ENCODE data around the gene RAB5IF.
"Not testable (repeated sequence)": the region's sequence is repeated elsewhere in the genome, so short reads cannot be mapped to it uniquely, and the experiment has no call there.

Gene RAB5IF

DNA sequence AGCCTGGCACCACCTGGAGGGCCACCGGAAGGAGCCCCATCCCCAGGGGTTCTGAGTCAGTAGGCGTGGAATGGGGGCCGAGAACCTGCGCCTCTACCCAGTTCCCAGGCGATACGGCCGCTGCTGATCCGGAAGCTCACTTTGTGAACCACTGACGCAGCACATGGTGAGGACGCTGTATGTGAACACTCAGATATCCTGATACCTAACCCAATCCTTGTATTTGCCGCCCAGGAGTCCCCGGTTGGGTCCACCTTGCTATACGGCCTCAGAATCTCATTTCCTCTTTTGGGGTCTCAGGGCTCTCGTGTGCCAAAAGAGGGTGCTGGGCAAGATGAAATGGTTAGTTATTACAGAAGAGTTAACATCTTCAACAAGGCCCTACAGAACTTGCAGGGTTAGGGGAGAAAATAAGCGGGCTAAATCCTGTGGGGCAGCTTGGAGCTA, 604 bp upstream of the RAB5IF start:
- Histone ChIP-seq H3K9me3 (ENCODE audit: control insufficient read depth, insufficient read depth, low read length) (no peaks in the 10 kb centered on the region), H3K4me1 (ENCODE audit: insufficient read depth, low read length) (peaks cover 6% of the 10 kb centered on the region), H3K9ac (ENCODE audit: low read depth, low read length) (peak overlapping the region; percentile 40), H3K36me3 (ENCODE audit: insufficient read depth, low read length) (peaks cover 11% of the 10 kb centered on the region)

DNA sequence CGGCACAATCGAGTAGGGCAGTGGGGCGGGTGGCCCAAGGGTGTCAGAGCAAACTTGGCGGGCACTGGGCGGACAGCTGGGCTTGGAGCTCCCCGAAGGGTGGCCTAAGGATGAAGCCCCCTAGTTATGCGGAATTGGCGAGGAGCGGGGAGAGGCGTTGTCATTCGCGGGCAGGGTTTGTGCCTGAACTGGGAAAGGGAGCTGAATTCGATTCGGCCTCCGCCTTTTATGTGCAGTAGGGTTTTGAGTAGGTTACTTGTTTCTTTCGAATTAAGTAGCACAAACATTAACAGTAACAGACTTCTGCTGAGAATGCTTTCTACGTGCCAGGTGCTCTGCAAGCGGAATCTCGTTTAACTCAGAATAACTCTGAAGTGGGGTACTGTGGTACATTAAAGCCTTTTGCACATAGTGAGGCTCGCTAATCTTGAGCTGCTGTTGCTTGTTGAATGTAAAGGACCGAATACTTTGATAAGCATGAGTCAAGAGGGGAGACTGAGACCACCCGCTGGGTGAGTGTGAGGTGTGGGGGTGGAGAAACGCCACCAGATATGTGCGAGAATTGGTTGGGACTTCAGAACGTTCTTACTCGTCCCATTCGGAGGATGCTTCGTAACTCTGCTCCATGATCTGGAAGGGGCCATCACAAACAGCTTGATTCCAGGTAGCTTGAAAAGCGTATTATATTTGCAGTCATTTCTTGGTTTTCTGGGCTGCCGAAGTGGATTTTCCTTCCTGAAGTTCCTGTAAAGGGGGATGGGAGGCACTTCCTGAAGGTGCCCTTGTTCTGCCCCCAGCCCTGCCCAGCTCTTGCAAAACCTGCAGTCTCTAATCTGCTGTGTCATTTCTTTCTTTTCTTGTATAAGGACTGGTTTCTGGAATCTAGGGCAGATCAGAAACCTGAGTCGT, 833 bp downstream of the RAB5IF start:
- Histone ChIP-seq H3K9ac (ENCODE audit: low read depth, low read length) (peak overlapping the region; percentile 96), H3K9me3 (ENCODE audit: control insufficient read depth, insufficient read depth, low read length) (no peaks in the 10 kb centered on the region), H3K4me1 (ENCODE audit: insufficient read depth, low read length) (peaks cover 6% of the 10 kb centered on the region), H3K36me3 (ENCODE audit: insufficient read depth, low read length) (peaks cover 11% of the 10 kb centered on the region)

DNA sequence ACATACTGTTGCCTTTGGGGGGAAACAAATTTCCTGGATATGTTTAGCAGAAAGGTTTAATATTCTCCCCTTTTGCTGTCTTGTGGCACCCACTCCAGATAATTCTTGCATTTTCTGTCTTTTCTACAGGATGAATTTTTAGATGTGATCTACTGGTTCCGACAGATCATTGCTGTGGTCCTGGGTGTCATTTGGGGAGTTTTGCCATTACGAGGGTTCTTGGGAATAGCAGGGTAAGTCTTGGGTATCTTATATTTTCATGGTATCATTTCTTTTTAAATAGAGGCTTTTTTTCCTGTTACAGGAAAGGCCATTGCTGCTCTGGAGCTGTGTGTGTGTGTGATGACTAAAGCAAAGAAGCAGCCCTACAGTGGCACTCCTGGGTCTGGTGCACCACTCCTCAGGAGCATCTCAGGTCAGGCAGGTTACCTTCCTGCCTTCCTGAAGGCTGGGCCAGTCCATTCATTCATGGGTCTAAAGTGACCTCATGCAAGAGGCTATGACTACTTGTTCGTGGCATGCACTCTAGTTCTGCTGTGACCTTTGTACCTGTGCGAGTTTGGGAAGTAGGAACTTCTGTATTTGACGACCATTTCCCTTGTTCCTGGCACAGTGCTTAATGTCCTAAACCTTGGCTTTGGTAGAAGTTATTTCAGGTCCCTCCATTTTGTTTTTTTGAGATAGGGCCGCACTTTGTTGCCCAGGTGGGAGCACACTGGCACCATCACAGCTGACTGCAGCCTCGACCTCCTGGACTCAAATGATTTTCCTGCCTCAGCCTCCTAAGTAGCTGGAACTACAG, 2.2 kb downstream of the RAB5IF start:
- H3K36me3 ChIP-seq (ENCODE audit: insufficient read depth, low read length) = peaks cover 18% of the 10 kb centered on the region
- H3K4me1 ChIP-seq (ENCODE audit: insufficient read depth, low read length) = peaks cover 6% of the 10 kb centered on the region
- H3K9ac ChIP-seq (ENCODE audit: low read depth, low read length) = no peak overlapping the region
- H3K9me3 ChIP-seq (ENCODE audit: control insufficient read depth, insufficient read depth, low read length) = no peaks in the 10 kb centered on the region

DNA sequence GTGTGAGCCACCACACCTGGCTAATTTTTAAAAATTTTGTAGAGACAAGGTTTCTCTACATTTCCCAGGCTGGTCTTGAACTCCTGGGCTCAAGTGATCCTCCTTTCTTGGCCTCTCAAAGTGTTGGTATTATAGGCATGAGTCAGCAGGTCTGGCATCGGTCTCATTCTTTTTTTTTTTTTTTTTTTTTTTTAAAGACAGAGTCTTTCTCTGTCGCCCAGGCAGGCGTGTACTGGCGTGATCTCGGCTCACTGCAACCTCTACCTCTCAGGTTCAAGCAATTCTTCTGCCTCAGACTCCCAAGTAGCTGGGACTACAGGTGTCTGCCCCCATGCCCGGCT, 2.8 kb downstream of the RAB5IF start:
- H3K9ac ChIP-seq (ENCODE audit: low read depth, low read length); H3K4me1 ChIP-seq (ENCODE audit: insufficient read depth, low read length); H3K9me3 ChIP-seq (ENCODE audit: control insufficient read depth, insufficient read depth, low read length): not testable (repeated sequence)
- peaks cover 18% of the 10 kb centered on the region for H3K36me3 ChIP-seq (ENCODE audit: insufficient read depth, low read length)

DNA sequence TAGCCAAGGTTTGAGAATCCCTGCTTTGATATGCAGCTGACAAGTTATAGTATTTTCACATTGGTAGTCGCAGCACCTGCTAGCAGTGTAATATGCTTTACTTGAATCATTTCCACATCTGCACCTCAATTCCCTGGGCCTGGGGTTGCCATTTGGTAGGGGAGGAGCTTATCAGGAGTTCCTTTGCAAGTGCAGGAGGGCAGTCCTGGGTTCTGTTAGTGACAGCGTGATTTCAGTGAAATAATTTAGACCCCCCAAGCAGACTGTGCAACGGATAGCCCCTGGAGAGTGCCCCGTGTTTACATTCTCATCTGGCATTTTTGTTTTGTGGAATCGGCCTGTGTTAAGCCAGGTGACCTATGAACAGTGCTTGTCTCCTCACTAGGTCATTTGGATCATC, 6.0 kb downstream of the RAB5IF start:
- Histone ChIP-seq H3K36me3 (ENCODE audit: insufficient read depth, low read length) (peaks cover 18% of the 10 kb centered on the region), H3K9ac (ENCODE audit: low read depth, low read length) (no peak overlapping the region), H3K4me1 (ENCODE audit: insufficient read depth, low read length) (peaks cover 4% of the 10 kb centered on the region; the same call in 1 of the 2 replicates), H3K9me3 (ENCODE audit: control insufficient read depth, insufficient read depth, low read length) (no peaks in the 10 kb centered on the region)

DNA sequence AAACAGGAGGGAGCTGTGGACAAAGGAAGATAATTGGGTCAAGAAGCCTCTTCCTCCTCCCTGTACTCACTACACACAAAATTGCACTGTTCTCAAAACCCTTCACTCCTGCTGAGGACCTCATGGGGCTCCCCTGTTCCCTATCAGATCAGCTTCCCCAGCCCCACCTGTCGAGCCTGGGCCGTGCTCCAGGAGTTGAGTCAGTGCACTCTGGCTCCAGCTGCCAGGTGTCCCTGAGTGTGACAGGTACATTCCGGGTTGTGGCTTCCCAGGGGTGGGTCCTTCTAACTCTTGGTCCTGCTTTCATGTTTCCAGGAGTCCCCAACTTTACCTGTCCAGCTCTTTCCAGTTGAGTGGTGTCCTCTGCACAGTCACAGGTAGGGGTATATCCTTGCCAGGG, 8.4 kb downstream of the RAB5IF start:
- Histone ChIP-seq H3K4me1 (ENCODE audit: insufficient read depth, low read length) (no peaks in the 10 kb centered on the region), H3K9ac (ENCODE audit: low read depth, low read length) (no peak overlapping the region), H3K36me3 (ENCODE audit: insufficient read depth, low read length) (peaks cover 10% of the 10 kb centered on the region), H3K9me3 (ENCODE audit: control insufficient read depth, insufficient read depth, low read length) (no peaks in the 10 kb centered on the region)

DNA sequence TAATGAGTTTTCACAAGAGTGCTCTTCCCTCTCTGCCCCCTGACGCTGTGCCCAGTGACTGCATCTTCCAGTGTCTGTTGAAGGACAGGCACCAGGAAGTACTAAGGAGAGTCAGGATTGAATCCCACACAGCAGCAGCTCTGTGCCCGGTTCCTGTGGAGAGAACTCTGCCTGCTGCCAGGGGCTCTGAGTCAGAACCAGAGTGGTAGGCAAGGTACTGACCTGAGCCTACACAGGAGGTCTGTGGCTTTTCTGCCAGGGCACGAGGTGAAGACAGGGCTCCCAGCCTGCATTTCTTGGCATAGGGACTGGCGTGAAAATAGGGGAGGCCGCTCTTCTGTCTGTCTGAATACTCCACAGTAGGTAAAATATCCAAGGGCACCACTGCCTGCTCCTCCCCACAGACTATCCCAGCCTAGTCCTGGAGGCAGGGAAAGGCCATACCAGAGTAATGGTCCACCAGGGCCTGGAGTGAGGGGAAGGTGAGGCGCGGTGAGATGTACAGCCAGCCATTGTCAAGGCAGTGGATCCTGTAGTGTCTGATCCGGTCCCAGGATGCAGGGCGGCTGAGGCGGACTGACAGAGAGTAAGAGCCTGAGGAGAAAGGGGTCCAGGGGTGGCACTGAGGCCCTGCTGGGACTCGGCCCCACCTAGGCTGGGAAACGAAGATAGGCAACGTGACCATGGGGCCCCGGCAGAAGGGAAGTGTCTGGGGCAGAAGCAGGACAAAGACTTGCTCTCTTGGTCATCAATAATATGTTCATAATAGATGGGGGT, 9.4 kb downstream of the RAB5IF start:
- Histone ChIP-seq H3K9me3 (ENCODE audit: control insufficient read depth, insufficient read depth, low read length) (no peaks in the 10 kb centered on the region), H3K36me3 (ENCODE audit: insufficient read depth, low read length) (peaks cover 7% of the 10 kb centered on the region; the same call in 1 of the 2 replicates), H3K4me1 (ENCODE audit: insufficient read depth, low read length) (no peaks in the 10 kb centered on the region), H3K9ac (ENCODE audit: low read depth, low read length) (no peak overlapping the region)

DNA sequence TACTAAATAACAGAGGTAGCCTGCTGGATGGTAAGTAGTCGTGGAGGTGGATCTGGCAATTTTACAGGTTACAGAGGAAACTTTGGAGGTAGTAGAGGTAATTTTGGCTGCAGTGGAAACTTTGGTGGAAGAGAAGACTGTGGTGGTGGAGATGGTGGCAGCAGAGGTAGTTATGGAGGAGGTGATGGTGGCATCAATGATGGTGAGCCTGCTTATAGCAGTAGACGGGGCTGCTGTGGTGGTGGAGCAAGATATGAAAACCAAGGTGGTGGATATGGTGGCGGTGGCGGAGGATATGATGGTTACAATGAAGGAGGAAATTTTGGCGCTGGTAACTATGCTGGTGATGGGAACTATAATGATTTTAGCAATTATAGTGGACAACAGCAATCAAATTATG, 15.3 kb downstream of the RAB5IF start:
- H3K36me3 ChIP-seq (ENCODE audit: insufficient read depth, low read length) = no peaks in the 10 kb centered on the region
- no peak overlapping the region for H3K9ac ChIP-seq (ENCODE audit: low read depth, low read length)
- H3K4me1 ChIP-seq (ENCODE audit: insufficient read depth, low read length) = peaks cover 9% of the 10 kb centered on the region; the same call in 1 of the 2 replicates
- H3K9me3 ChIP-seq (ENCODE audit: control insufficient read depth, insufficient read depth, low read length) = no peaks in the 10 kb centered on the region

DNA sequence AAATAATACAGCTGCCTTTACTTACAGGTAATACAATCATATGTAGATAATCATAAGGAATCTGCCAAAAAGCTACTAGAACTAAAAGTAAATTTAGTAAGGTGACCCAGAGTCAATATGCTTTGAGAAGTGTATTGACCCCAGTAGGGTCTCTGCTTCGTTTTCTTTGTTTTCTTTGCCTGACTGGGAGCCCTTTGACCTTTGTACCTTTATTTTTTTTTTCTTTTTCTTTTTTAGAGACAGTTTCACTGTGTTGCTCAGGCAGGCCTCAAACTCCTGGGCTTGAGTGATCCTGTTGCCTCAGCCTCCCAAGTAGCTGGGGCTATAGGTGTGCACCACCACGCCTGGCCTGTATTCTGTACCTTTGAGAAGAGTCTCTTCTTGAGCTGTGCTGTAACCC, 17.9 kb downstream of the RAB5IF start:
- peaks cover 9% of the 10 kb centered on the region; the same call in 1 of the 2 replicates for H3K4me1 ChIP-seq (ENCODE audit: insufficient read depth, low read length)
- no peak overlapping the region for H3K9ac ChIP-seq (ENCODE audit: low read depth, low read length)
- no peaks in the 10 kb centered on the region for H3K36me3 ChIP-seq (ENCODE audit: insufficient read depth, low read length)
- H3K9me3 ChIP-seq (ENCODE audit: control insufficient read depth, insufficient read depth, low read length) = no peaks in the 10 kb centered on the region

DNA sequence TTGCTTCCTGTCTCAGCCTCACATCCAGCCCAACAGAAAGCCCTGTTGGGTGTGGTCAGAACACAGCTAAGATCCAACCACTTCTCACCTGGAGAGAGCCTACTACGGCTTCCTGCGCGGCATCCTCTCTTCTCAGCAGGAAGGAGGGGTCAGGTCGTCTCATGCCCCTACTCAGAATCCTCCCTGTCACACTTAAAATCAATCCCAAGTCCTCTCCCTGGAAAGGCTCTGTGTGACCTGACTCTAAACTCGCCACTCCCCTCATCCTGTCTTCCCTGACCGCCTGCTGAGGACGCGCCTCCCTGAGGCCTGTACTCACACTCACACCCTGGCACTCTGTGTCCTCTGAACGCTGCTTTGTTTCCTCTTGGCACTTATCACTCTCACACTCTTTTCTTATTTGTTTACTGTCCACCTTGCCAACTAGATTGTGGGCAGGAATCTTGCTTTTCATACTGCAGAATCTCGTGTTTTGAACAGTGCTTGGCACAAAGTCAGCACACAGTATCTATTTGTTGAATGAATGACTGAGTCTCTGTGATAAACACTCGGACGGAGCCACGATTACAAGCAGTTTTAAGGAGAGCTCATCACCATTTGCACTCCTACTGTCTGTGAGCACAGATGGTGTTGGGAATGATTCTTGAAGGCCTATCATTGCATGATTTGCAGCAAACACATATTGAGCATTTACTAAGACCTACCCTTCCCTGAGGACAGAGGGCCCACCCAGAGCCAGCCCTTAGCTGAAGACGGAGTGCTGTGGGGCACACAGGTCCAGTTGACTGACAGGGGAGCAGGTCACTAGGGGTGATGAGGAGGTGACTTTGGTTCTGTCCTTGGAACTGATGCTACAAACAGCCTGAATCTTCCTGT, 18.7 kb downstream of the RAB5IF start:
- Histone ChIP-seq H3K9me3 (ENCODE audit: control insufficient read depth, insufficient read depth, low read length) (no peaks in the 10 kb centered on the region), H3K36me3 (ENCODE audit: insufficient read depth, low read length) (no peaks in the 10 kb centered on the region), H3K9ac (ENCODE audit: low read depth, low read length) (no peak overlapping the region), H3K4me1 (ENCODE audit: insufficient read depth, low read length) (peaks cover 9% of the 10 kb centered on the region; the same call in 1 of the 2 replicates)

DNA sequence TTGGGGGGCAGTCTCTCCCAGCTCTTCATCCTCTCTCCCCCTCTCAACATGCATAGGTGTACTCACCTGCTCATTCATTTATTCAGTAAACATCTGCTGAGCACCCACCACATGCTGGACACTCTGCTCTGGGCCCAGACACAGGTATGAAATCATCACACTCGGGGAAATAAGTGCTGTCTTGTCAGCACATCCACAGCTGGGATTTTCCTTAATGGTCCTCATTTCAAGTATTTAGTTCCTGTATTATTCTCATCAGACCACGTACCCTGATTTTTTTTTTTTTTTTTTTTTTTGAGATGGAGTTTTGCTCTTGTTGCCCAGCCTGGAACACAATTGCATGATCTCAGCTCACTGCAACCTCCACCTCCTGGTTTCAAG, 19.4 kb downstream of the RAB5IF start:
- peaks cover 9% of the 10 kb centered on the region; the same call in 1 of the 2 replicates for H3K4me1 ChIP-seq (ENCODE audit: insufficient read depth, low read length)
- no peak overlapping the region for H3K9ac ChIP-seq (ENCODE audit: low read depth, low read length)
- no peaks in the 10 kb centered on the region for H3K36me3 ChIP-seq (ENCODE audit: insufficient read depth, low read length)
- no peaks in the 10 kb centered on the region for H3K9me3 ChIP-seq (ENCODE audit: control insufficient read depth, insufficient read depth, low read length)

DNA sequence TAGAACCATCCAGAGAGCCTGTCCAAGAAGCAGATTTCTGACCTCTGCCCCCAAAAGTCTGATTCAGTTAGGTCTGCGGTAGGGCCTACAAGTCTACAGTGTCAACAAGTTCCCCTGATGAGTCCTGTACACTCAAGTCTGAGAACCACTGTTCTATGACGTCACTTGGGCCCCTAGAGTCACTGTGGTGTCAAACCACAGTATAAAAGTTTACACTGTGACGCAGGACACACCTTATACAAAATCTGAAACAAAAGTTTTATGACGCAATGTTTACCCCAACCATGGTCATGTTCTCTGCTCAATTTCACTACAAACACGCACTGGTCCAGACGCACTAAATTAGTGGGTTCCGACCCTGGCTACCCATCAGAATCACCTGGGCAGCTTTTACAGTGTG, 22.5 kb downstream of the RAB5IF start:
- Histone ChIP-seq H3K36me3 (ENCODE audit: insufficient read depth, low read length) (no peaks in the 10 kb centered on the region), H3K9me3 (ENCODE audit: control insufficient read depth, insufficient read depth, low read length) (no peaks in the 10 kb centered on the region), H3K9ac (ENCODE audit: low read depth, low read length) (no peak overlapping the region), H3K4me1 (ENCODE audit: insufficient read depth, low read length) (peaks cover 9% of the 10 kb centered on the region; the same call in 1 of the 2 replicates)

DNA sequence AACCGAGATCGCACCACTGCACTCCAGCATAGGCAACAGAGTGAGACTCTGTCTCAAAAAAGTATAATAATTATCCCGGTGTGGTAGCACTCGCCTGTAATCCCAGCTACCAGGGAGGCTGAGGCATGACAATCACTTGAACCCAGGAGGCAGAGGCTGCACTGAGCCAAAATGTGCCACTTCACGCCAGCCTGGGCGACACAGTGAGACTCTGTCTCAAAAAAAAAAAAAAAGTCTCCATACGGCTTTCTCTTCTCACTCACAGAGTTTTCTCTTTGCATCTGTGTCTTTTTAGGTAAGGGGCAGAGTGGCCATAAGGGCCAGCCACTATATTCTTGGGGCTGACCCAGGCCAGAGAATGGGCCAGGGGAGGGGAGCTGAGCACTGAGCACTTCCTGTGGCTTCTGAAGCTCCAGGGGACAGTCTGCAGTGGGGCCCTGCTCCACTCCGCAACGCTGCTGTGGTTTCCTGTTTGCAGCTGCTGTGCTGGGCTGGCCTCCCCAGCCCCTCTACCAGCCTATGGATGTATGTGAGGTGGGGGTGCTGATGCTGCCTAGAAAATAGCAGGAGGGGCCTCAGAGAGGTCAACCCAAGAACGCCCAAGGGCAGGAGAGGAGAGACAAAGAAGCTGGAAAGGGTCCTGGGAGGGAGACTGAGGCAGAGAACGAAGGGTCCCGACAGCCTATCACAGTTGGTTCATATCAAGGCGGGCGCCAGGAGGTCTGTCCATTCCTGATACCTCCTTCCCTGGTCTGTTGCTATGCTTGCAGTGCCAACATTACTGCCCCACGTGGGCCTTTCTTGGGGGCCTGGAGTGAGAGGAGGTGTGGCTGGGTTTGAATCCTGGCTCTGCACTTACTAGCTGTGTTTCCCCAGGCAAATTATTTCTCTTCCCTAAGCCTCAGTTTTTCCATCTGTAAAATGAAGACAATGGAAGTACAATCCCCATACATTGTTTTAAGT, 24.4 kb downstream of the RAB5IF start:
- Histone ChIP-seq H3K36me3 (ENCODE audit: insufficient read depth, low read length) (no peaks in the 10 kb centered on the region), H3K4me1 (ENCODE audit: insufficient read depth, low read length) (no peaks in the 10 kb centered on the region), H3K9ac (ENCODE audit: low read depth, low read length) (no peak overlapping the region), H3K9me3 (ENCODE audit: control insufficient read depth, insufficient read depth, low read length) (no peaks in the 10 kb centered on the region)

Data from ES-I3 (cell line).